GM18873 (cell line): ENCODE results near the gene VWF.
"Not testable (repeated sequence)": the region's sequence is repeated elsewhere in the genome, so short reads cannot be mapped to it uniquely, and the experiment has no call there.

Experiments
- ATAC-seq: cut with Tn5 transposase; IDR thresholded peaks from one replicate; pipeline ENCODE4 v1.9.1; 2021; ENCODE audit warnings: mild to moderate bottlenecking, moderate library complexity, moderate number of reproducible peaks; ENCODE audit not compliant: unreplicated experiment, low FRiP score

VWF gene

DNA sequence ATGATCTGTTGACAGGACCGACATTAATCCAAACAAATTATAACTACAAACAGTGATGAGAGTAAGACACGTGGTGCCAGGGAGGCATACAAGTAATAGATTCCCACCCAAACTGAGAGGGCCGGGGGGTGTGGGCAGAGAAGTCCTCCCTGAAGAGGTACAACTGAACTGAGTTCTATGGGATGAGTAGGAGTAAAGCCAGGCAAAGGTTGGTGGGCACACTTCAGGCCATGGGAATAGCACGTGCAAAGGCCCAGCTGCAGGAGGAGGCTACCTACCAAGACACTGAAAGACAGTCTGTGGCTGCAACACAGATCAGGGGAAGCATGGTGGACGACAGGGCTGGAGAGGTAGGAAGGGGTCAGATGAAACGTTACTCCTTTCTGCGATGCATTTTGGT lies 22.0 kb upstream of the VWF start:
- ATAC-seq: no peak

DNA sequence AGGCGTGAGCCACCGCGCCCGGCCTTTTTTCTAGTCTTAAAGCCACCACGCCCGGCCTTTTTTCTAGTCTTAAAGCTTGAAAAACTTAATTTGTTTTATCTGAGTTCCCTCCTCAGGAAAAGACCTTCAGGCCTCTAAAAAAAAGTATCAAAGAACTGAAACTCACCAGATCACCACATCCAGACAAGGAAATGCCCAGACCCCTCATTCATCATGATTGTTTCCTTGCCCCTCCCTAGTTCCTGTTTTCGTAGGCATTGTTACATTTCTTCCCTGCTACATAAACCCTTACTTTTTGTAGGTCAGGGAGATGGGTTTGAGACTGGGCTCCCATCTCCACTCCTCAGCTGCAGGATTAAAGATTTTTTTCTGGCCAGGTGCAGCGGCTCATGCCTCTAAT lies 21.1 kb upstream of the VWF start:
- ATAC-seq: no peak

DNA sequence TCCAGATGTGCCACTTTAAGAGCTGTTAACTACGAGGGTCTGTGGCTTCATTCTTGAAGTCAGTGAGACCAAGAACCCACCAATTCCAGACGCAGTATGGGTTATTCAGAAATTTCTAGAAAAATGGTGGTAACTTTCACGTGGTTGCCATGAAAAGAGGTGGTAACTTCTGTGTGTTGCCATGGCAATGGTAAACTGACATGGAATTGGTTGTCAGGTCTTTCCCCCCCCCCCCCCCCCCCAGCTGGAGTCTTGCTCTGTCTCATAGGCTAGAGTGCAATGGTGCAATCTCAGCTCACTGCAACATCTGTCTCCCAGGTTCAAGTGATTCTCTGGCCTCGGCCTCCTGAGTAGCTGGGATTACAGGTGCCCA lies 18.8 kb upstream of the VWF start:
- ATAC-seq: no peak

DNA sequence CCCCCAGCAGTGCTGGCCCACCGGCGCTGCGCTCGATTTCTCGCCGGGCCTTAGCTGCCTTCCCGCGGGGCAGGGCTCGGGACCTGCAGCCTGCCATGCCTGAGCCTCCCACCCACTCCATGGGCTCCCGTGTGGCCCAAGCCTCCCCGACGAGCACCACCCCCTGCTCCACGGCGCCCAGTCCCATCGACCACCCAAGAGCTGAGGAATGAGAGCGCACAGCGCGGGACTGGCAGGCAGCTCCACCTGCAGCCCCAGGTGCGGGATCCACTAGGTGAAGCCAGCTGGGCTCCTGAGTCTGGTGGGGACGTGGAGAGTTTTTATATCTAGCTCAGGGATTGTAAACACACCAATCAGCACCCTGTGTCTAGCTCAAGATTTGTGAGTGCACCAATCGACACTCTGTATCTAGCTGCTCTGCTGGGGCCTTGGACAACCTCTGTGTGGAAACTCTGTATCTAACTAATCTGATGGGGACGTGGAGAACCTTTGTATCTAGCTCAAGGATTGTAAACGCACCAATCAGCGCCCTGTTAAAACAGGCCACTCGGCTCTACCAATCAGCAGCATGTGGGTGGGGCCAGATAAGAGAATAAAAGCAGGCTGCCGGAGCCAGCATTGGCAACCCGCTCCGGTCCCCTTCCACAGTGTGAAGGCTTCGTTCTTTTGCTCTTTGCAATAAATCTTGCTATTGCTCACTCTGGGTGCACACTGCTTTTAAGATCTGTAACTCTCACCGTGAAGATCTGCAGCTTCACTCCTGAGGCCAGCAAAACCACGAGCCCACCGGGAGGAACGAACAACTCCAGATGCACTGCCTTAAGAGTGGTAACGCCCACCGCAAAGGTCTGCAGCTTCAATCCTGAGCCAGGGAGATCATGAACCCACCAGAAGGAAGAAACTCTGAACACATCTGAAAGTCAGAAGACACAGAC lies 18.2 kb upstream of the VWF start:
- ATAC-seq: not testable (repeated sequence)

DNA sequence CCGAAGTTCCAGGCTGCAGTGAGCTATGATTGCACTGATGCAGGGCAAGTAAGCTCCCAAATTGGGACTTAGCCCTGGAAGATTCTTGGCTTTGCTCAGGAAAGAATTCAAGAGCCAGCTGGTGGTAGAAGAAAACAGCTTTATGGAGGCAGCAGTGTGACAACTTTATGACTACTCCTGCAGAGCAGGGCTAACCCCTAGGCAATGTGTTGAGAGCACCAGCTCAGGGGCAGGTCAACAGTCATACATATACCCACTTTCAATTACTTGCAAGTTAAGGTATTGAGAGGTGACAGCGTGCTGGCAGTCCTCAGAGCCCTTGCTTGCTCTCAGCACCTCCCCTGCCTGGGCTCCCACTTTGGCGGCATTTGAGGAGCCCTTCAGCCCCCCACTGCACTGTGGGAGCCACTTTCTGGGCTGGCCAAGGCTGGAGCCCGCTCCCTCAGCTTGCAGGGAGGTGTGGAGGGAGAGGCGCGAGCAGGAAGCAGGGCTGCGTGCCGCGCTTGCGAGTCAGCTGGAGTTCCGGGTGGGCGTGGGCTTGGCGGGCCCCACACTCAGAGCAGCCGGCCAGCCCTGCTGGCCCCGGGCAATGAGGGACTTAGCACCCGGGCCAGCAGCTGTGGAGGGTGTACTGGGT lies 17.4 kb upstream of the VWF start:
- not testable (repeated sequence) for ATAC-seq

DNA sequence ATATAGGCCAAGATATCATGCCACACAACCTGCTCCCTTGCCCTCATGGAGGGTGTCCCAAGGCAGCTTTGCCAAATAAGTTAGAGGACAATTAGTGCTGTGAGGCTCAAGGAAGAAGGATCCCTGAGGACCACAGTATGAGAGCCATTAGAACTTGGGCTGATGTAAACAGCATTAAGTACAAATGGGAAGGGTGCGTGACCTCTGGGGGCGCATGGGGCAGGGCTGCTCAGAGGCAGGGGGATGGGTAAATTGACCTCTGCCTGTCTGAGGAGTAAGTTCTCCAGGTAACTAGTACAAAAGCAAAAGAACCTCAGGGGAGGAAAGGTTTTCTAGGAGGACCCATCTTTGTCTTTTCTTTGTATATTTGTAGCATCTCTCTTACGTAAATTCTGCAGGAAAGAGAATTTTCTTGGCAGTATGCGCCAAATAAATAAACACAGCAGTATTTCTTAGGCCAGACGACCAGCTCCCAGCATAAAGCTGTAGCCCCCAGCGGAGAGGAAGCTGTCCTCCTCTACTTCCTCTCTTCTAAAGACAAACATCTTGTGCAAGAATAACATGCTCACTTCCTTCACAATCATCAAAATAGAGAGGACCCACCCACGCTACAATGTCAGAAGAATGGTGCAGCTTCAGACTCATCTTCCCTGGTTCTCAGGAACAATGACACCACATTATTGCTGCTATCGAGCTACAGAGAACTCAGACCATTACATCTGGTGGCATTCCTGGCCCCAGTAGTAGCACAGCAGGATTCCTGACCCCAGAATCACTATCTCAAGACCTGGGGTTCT lies 16.4 kb upstream of the VWF start:
- ATAC-seq: no peak

DNA sequence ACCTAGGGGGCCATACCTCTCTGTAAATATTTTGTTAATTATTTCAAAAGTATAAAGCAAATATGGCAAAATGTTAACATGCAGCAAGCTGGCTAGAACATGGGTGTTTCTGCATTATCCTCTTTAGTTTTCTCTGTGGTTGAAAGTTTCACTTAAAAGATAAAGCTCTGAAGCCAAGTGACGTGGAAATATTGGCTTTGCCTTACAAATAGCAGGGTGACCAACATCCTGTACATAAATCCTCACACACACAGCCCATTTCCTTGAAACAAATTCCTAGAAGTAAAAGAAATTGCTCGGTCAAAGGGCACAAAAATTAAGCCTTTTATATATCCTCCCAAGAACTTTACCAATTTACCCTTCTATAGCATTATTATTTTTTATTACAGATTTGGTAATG lies 10.6 kb upstream of the VWF start:
- no peak for ATAC-seq

DNA sequence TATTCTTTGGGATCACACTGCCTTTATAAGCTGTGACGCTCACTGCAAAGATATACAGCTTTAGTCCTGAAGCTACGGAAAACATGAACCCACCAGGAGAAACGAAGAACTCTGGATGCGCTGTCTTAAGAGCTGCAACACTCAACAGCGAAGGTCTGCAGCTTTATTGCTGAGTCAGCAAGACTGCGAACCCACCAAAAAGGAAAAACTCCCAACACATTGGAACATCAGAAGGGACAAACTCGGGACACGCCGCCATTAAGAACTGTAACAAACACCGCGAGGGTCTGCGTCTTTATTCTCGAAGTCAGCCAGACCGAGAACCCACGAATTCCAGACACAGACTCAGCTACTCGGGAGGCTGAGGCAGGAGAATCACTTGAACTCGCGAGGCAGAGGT lies 9.2 kb upstream of the VWF start:
- ATAC-seq: no peak

DNA sequence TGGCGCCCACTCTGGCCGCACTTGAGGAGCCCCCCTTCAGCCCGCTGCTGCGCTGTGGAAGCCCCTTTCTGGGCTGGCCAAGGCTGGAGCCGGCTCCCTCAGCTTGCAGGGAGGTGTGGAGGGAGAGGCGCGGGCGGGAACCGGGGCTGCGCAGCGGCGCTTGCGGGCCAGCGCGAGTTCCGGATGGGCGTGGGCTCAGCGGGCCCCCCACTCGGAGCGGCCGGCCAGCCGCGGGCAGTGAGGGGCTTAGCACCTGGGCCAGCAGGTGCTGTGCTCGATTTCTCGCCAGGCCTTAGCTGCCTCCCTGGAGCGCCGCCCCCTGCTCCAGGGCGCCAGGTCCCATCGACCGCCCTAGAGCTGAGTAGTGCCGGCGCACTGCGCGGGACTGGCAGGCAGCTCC lies 8.0 kb upstream of the VWF start:
- no peak for ATAC-seq

DNA sequence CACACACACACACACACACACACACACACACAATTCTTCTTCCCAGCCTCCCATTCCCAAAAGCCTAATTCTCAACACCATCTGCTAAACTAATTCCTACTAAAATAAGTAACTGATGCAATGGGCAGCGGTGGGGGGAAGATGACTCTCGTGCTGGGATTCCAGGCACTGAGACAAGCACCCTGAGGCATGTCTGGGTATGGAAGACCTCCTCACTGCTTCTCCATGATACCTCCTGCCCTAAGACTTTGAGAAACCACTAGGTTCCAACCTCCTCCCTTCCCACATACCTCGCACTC lies 789 bp upstream of the VWF start:
- no peak for ATAC-seq

DNA sequence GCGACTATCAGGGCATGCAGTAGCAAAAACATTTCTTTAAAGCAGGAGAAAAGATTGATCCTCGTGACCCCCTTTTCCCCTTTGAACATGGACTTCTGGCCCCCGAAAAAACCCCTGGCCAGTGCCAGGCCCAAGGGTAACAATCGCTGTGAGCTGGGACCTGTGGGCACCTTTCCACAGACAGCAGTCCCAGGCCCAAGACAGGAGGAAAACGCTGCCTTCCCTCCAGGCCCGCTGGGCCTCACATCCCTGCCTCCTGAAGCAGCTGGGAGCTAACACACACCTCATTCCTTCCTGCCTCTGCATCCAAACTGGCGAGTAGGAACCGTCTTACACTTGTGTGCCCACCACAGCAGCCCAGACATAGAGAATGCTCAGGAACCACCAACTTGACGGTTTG lies 1.2 kb downstream of the VWF start:
- no peak for ATAC-seq

DNA sequence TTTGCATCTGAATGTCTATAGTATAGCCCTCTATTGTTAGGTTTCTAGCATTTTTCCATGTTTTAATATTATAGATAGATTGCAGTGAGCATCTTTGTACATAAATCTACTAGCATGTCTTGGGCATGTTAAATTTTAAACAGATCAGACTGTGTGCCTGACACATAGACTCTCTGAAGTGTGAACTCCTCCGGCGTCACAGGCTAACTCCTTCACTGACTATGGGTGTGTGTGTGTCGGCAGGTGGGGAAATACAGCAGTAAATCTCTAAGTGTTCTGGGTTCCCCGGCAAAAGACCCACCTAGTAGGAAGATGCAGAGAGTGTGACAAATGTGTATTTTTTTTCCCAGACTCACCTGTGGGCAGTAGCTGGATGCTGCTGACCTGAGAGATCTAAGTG lies 2.3 kb downstream of the VWF start:
- ATAC-seq: no peak

DNA sequence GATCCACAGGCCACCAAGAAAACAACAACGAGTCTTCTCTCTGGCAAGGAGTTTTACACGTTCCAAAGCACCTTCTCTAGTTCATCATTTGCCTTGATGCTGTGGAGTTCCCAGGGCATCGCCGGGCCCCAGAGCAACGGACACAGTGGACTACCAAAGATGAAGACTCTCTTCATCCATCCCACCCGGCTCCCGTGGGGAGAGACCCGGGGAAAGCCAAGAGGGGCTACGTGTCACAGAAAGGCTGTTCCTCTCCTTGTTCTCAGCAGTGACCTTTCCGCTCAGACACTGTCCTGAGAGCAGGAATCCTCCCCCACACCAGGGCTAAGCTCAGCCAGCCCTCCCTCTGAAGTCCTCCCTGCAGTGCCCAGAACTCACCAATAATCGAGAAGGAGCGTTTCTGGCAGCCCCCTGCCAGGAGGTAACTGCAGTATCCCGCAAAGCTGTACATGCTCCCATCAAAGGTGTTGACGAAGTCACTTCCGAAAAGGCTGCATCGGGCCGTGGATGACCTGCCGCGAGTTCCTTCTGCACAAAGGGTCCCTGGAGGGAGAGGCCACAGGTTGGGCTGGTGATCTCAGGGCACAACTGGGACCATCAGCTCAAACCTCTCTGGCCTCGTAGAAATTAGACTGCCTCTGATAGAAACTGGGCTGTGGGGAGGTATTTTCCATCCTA lies 3.5 kb downstream of the VWF start:
- no peak for ATAC-seq

DNA sequence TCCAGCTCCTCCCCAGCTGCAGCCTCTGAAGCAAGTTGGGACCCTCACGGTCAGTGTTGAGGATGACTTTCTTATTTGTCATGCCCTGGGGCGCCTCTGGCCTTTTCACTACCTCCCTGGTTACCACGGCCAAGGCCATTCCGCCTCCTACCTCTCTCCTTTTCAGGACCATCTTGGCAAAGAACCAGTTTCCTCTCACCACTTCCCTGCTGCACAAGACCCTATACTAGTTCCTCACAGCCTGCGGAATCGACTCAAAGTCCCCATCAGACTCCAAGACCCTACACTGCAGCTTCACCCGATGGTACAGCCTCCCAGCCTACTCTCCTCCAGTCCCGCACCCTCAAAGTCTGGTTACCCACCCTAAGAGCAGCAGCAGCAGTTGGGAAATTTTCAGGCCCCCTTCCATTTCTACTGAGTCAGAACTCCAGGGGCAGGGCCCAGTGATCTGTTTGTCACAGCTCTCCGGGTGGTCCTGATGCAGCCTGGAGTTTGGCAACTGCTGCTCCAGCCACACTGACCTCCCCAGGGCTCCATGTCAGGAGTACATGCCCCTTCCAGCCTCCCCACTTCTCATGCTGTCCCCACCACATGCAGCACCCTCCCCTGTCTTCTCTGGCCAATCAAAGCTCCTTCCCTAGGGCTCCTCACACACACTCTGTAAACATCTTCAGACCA lies 5.4 kb downstream of the VWF start:
- ATAC-seq: no peak

DNA sequence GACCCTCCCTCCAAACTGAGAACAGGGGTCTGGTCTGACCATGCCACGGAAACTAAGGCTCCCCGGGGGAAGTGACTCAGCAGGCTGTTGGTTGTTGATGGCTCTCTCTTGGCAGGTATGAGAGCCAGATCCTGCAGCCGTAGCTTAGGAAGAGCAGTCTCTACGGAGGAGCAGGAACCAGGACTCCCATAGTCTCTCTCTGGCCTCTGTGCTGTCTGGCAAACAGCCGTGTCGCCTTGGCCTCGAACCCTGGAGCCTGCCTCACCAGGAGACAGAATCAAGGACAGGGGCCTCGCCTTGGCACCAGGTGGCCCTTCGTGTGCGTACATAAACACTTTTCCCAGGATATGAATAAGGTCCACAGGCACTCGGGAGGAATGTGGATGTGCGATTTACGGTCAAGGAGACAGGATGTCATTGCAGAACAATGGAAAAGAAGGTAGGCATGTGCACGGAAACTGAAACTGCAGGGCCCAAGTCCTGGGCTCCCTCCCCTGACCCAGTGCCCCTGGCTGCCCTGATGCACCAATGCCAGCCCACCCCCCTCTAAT lies 7.9 kb downstream of the VWF start:
- no peak for ATAC-seq

DNA sequence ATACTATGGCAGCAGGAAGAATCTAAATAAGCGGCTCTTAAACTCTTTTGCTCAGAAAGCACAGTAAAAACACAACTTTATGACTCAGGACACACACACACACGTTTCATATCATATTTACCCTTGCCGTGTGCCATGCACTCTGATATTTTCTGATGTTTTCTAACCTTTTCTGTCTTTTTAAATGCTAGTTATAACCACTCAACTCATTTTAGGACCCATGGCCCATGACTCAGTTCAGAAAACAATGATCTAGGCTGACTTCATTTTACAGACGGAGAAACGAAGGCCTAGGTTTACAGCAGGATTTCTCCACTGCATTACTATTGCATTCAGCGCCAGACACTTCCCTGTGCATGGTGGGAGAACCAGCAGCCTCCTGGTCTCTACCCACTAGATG lies 9.1 kb downstream of the VWF start:
- no peak for ATAC-seq

DNA sequence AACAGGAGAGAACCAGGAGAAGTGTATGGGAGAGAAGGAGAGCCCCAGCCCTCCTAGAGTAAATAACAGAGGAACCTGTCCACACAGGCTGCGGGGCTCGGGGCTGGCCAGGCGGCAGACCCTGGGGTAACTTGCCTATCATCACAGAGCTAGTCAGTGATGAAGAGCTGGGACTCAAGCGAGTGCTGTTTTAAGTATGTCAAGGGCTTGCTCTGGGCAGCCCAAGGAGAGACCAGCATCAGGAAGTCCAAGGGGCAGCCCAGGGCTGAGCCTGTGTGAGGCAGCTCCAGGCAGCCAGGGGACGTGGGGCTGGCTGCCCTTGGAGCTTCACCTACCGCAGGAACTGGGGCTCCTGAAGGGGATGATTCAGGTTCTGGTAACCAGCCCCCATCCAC lies 10.0 kb downstream of the VWF start:
- ATAC-seq: no peak

DNA sequence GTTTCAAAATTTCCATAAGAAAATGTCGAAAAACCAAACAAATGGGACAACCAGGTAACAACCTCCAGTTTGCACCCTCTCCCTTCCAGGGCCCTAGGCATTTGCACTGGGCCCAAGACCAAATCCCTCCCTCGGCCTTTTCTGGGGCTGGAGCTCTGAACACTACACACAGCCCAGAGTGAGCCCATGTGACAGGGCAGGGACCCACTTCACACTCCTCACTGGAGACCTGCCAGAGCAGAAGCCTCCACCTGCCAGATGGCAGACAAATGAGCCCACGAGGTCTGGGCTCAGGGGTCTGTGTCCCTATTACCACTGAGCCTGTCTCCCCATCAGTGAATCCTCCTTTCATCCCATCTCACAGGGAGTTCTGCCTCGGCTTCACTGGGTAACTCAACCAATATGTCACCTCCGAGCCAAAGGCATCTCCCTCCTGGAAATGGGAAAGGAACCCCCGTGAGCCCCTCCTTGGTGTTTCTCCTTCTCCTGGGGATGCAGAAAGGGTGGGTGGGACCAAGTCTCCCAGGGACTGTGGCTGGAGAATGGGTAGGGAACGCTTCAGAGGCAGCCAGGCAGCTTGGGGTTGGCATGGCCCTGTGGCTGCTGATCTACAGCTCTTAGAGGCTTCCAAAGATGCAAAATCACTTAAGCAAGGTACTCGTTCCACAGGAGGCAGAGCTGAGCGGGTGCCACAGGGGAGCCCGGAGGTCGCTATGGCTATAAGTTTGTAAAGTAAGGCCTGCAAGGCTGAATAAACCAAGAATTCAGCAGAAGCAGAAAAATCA lies 10.6 kb downstream of the VWF start:
- ATAC-seq: no peak

DNA sequence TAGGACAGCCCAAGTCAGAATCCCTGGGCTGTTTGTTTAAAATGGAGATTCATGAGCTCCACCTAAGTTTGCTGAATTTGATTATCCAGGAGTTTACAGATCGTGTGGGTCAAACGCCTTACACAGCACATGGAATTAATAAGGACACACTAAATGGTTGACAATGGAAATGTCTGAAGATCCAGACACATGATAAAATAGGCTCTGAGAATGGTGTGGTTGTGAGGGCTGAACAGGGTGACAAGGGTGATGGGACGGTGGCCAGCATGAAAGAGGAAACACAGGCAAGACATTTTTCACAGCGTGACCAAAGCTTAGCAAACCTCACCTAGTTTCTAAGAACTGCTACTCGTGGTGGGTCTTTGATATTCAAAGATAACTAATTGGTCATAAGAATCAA lies 12.5 kb downstream of the VWF start:
- no peak for ATAC-seq
